A549 (cell line): ENCODE data around the gene PPM1L.

Experiments used
- EP300 ChIP-seq, 2 experiments: fragments of >200 bp; sonication (Bioruptor Twin); formaldehyde crosslinking; IDR thresholded peaks; 2 replicates in 1 of 2; 3 replicates in 1 of 2; pipeline ENCODE4 v1.6.1; 2016 to 2017
- GATA3 ChIP-seq: IDR thresholded peaks from 2 replicates; pipeline ENCODE4 v1.6.1; 2012; ENCODE audit warnings: borderline replicate concordance
- KDM1A ChIP-seq: fragments of 200-600 bp; sonication (generic); IDR thresholded peaks from 2 replicates; pipeline ENCODE4 v1.6.1; 2016; ENCODE audit warnings: low read depth, mild to moderate bottlenecking
- POLR2A ChIP-seq: IDR thresholded peaks from 2 replicates; pipeline ENCODE4 v1.6.1; 2012; ENCODE audit warnings: mild to moderate bottlenecking, low read length
- ZFP36 ChIP-seq: fragments of 450-650 bp; IDR thresholded peaks from 2 replicates; pipeline ENCODE4 v1.6.1; 2014; ENCODE audit warnings: borderline replicate concordance; ENCODE audit not compliant: partially characterized antibody
- TF ChIP-seq, protein P1 (sequence below): fragments of 200-600 bp; sonication (generic); IDR thresholded peaks from 2 replicates; pipeline ENCODE4 v1.6.1; 2016; ENCODE audit warnings: antibody characterized with exemption, mild to moderate bottlenecking, moderate library complexity
- TF ChIP-seq, protein P2 (sequence below): fragments of >200 bp; sonication (Bioruptor Twin); formaldehyde crosslinking; IDR thresholded peaks from 3 replicates; pipeline ENCODE4 v1.5.1; 2016

DNA sequence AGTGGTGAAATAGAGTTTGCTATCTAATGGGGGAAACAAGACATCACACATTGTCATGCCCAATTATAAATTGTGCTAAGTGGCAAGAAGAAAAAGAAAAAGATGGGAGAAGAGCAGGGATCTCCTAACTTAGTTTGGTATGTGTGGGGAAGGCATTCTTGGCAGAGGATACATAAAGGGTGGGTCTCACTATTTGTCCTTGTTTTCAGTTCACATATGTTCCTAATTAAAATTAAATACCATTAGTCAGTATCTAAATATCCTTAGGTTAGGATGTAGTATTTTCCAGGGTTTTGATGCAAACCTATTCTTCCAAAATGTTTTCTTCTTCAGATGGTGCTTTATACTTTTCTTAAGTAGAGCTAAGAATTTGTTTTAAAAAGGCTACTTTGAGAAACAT, 175.4 kb downstream of the PPM1L start:
- TF ChIP-seq, protein P1, sequence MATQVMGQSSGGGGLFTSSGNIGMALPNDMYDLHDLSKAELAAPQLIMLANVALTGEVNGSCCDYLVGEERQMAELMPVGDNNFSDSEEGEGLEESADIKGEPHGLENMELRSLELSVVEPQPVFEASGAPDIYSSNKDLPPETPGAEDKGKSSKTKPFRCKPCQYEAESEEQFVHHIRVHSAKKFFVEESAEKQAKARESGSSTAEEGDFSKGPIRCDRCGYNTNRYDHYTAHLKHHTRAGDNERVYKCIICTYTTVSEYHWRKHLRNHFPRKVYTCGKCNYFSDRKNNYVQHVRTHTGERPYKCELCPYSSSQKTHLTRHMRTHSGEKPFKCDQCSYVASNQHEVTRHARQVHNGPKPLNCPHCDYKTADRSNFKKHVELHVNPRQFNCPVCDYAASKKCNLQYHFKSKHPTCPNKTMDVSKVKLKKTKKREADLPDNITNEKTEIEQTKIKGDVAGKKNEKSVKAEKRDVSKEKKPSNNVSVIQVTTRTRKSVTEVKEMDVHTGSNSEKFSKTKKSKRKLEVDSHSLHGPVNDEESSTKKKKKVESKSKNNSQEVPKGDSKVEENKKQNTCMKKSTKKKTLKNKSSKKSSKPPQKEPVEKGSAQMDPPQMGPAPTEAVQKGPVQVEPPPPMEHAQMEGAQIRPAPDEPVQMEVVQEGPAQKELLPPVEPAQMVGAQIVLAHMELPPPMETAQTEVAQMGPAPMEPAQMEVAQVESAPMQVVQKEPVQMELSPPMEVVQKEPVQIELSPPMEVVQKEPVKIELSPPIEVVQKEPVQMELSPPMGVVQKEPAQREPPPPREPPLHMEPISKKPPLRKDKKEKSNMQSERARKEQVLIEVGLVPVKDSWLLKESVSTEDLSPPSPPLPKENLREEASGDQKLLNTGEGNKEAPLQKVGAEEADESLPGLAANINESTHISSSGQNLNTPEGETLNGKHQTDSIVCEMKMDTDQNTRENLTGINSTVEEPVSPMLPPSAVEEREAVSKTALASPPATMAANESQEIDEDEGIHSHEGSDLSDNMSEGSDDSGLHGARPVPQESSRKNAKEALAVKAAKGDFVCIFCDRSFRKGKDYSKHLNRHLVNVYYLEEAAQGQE = no peak
- TF ChIP-seq POLR2A (no peak), GATA3 (no peak), ZFP36 (no peak), KDM1A (no peak), EP300 (IDR thresholded peaks at IDR 0.05) (no peak)
- TF ChIP-seq, protein P2, sequence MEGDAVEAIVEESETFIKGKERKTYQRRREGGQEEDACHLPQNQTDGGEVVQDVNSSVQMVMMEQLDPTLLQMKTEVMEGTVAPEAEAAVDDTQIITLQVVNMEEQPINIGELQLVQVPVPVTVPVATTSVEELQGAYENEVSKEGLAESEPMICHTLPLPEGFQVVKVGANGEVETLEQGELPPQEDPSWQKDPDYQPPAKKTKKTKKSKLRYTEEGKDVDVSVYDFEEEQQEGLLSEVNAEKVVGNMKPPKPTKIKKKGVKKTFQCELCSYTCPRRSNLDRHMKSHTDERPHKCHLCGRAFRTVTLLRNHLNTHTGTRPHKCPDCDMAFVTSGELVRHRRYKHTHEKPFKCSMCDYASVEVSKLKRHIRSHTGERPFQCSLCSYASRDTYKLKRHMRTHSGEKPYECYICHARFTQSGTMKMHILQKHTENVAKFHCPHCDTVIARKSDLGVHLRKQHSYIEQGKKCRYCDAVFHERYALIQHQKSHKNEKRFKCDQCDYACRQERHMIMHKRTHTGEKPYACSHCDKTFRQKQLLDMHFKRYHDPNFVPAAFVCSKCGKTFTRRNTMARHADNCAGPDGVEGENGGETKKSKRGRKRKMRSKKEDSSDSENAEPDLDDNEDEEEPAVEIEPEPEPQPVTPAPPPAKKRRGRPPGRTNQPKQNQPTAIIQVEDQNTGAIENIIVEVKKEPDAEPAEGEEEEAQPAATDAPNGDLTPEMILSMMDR = no peak
